Measurements from ENCODE around the gene ZBTB11.

GRCh38 chr3:101667331-101667730, 9.6 kb downstream of the ZBTB11 start:
- TF ChIP-seq RFX5 (IDR thresholded peaks at IDR 0.05; ENCODE audit: low read length) (no peak), EP300 (IDR thresholded peaks at IDR 0.05; ENCODE audit: borderline replicate concordance in 1 of 2, low read depth in 1 of 2, low read length in 1 of 2) (no peak), CTCF (IDR thresholded peaks at IDR 0.05) (no peak), MXI1 (IDR thresholded peaks at IDR 0.05; ENCODE audit: low read depth, low read length) (no peak), POLR2AphosphoS5 (IDR thresholded peaks at IDR 0.05; ENCODE audit: low read depth, low read length) (no peak), USF2 (IDR thresholded peaks at IDR 0.05; ENCODE audit: borderline replicate concordance, low read depth, low read length) (no peak), SMC3 (IDR thresholded peaks at IDR 0.05; ENCODE audit: low read depth, low read length) (no peak), RCOR1 (IDR thresholded peaks at IDR 0.05; ENCODE audit: low read length) (no peak), RAD21 (IDR thresholded peaks at IDR 0.05; ENCODE audit: low read length) (no peak), REST (IDR thresholded peaks at IDR 0.05; ENCODE audit: low read depth, low read length) (no peak), TEAD4 (IDR thresholded peaks at IDR 0.05; ENCODE audit: borderline replicate concordance, insufficient read depth) (no peak), FOSL2 (IDR thresholded peaks at IDR 0.05; ENCODE audit: borderline replicate concordance, low read depth) (no peak)
